ENCODE measurements around the gene INTU.
"Not testable (repeated sequence)": the region's sequence is repeated elsewhere in the genome, so short reads cannot be mapped to it uniquely, and the experiment has no call there.

Gene INTU

GRCh38 chr4:127632420-127633403, at the start of gene INTU:
Gene INTU (plus strand): TSS chr4:127632957. CDS start chr4:127633035, 78 bp downstream.
- DNase-seq (ENCODE audit: low read depth in 2 of 2): peak; percentile 15 to 19

GRCh38 chr4:127586496-127586895, 46.3 kb upstream of the INTU start:
- not testable (repeated sequence) for DNase-seq (ENCODE audit: low read depth in 2 of 2)

GRCh38 chr4:127586922-127587571, 45.7 kb upstream of the INTU start:
- DNase-seq (ENCODE audit: low read depth in 2 of 2): no peak

- DNase-seq (ENCODE audit: low read depth in 2 of 2): not testable (repeated sequence)
Measured at GRCh38 chr4:127589153-127589552, 43.6 kb upstream of the INTU start.

- no peak for DNase-seq (ENCODE audit: low read depth in 2 of 2)
Measured at GRCh38 chr4:127598656-127599055, 34.1 kb upstream of the INTU start.

GRCh38 chr4:127601029-127601428, 31.7 kb upstream of the INTU start:
- no peak for DNase-seq (ENCODE audit: low read depth in 2 of 2)

GRCh38 chr4:127604949-127605709, 27.6 kb upstream of the INTU start:
- no peak for DNase-seq (ENCODE audit: low read depth in 2 of 2)

GRCh38 chr4:127606823-127607222, 25.9 kb upstream of the INTU start:
- DNase-seq (ENCODE audit: low read depth in 2 of 2): no peak

GRCh38 chr4:127609484-127609883, 23.3 kb upstream of the INTU start:
- DNase-seq (ENCODE audit: low read depth in 2 of 2): no peak

- no peak for DNase-seq (ENCODE audit: low read depth in 2 of 2)
Measured at GRCh38 chr4:127610488-127610887, 22.3 kb upstream of the INTU start.

- DNase-seq (ENCODE audit: low read depth in 2 of 2): no peak
Measured at GRCh38 chr4:127616898-127617297, 15.9 kb upstream of the INTU start.

GRCh38 chr4:127618427-127618826, 14.3 kb upstream of the INTU start:
- DNase-seq (ENCODE audit: low read depth in 2 of 2): no peak

GRCh38 chr4:127622621-127622920, 10.2 kb upstream of the INTU start:
- DNase-seq (ENCODE audit: low read depth in 2 of 2): no peak

- DNase-seq (ENCODE audit: low read depth in 2 of 2): no peak
Measured at GRCh38 chr4:127622921-127623796, 9.6 kb upstream of the INTU start.

GRCh38 chr4:127623797-127624083, 9.0 kb upstream of the INTU start:
- DNase-seq (ENCODE audit: low read depth in 2 of 2): no peak

GRCh38 chr4:127624173-127624572, 8.6 kb upstream of the INTU start:
- DNase-seq (ENCODE audit: low read depth in 2 of 2): no peak

GRCh38 chr4:127629371-127629770, 3.4 kb upstream of the INTU start:
- no peak for DNase-seq (ENCODE audit: low read depth in 2 of 2)

GRCh38 chr4:127630152-127630551, 2.6 kb upstream of the INTU start:
- DNase-seq (ENCODE audit: low read depth in 2 of 2): no peak

GRCh38 chr4:127631420-127631819, 1.3 kb upstream of the INTU start:
- no peak for DNase-seq (ENCODE audit: low read depth in 2 of 2)

- DNase-seq (ENCODE audit: low read depth in 2 of 2): no peak
Measured at GRCh38 chr4:127634181-127634580, 1.4 kb downstream of the INTU start.

GRCh38 chr4:127641524-127641923, 8.8 kb downstream of the INTU start:
- DNase-seq (ENCODE audit: low read depth in 2 of 2): no peak

GRCh38 chr4:127642169-127642568, 9.4 kb downstream of the INTU start:
- no peak for DNase-seq (ENCODE audit: low read depth in 2 of 2)

All from stimulated activated CD4-positive, alpha-beta T cell treated with anti-CD3 and anti-CD28 coated beads, Interleukin-15, amount 100 ng/mL, for 48 hours (primary cell).